Endothelial cell (in vitro differentiated cells): ENCODE results near the gene RPS6KA2. TPM values are rescaled to one million over a fixed set of nuclear protein-coding genes. Genes with fewer than 3 reads are reported as not detected.

ENCODE experiments used
- DNase-seq: peaks from one replicate; pipeline ENCODE4 v3.0.0; 2021; ENCODE audit warnings: low spot score
- H3K27ac Mint-ChIP-seq: one replicate; pipeline ENCODE4 v1.8.0; 2021; ENCODE audit warnings: mixed read lengths, inconsistent platforms; ENCODE audit not compliant: unreplicated experiment
- H3K27me3 Mint-ChIP-seq: one replicate; pipeline ENCODE4 v1.8.0; 2021; ENCODE audit warnings: mild to moderate bottlenecking, moderate library complexity, mixed read lengths, inconsistent platforms; ENCODE audit not compliant: unreplicated experiment
- H3K36me3 Mint-ChIP-seq: one replicate; pipeline ENCODE4 v1.8.0; 2021; ENCODE audit warnings: mild to moderate bottlenecking, low read depth, mixed read lengths, inconsistent platforms; ENCODE audit not compliant: unreplicated experiment
- H3K4me1 Mint-ChIP-seq: one replicate; pipeline ENCODE4 v1.8.0; 2021; ENCODE audit warnings: mild to moderate bottlenecking, mixed read lengths, inconsistent platforms; ENCODE audit not compliant: unreplicated experiment
- H3K4me3 Mint-ChIP-seq: one replicate; pipeline ENCODE4 v1.8.0; 2021; ENCODE audit warnings: mild to moderate bottlenecking, mixed read lengths, inconsistent platforms; ENCODE audit not compliant: unreplicated experiment
- H3K9me3 Mint-ChIP-seq: one replicate; pipeline ENCODE4 v1.8.0; 2021; ENCODE audit warnings: mixed read lengths, inconsistent platforms; ENCODE audit not compliant: unreplicated experiment
- total RNA-seq: library from RNA; stranded (reverse); fragmentation: NEBNext Ultra II Directional; extraction: Animal tissue kit (Norgen Biotek cat#: 25700); gene quantifications from one replicate; pipeline ENCODE4 v1.2.1, GENCODE V29; 2021; ENCODE audit not compliant: unreplicated experiment
- TF ChIP-seq, protein P1 (sequence below): fragments of 200-600 bp; sonication (generic); IDR thresholded peaks from one replicate; pipeline ENCODE4 v1.5.0; 2021; ENCODE audit warnings: antibody characterized with exemption; ENCODE audit not compliant: unreplicated experiment

Gene RPS6KA2
- total RNA-seq, 1 donor from 2014 or later, result 105 TPM

DNA sequence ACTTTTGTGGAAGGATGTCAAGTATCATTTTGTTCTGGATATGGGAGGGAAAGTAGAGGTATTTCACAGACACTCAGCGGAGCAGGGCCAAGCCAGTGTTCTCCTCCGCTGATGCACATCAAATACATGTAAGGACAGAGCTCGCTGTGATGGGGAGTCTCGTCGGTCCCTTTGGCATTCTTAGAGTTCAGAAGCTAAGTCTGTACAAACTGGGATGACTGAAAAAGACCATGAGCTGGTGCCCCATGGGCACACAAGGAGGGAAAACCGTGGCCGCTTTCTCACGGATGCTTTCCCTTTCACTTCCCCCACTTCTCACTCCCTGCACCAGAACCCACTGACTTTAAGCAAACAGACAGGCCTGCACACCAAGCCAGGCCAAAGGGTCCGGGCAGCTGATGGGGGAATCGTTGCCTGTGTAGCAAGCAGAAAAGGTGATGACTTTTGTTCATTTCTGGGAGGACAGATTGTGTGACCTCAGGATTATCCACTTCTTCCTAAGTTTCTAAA is 216.6 kb downstream of the RPS6KA2 start:
- Mint-ChIP-seq H3K36me3 (peaks cover 43% of the 10 kb centered on the region), H3K4me1 (no peaks in the 10 kb centered on the region), H3K27me3 (peaks cover 20% of the 10 kb centered on the region), H3K9me3 (no peaks in the 10 kb centered on the region), H3K27ac (no peak overlapping the region), H3K4me3 (no peak overlapping the region)
- no peak for DNase-seq
- TF ChIP-seq, protein P1, sequence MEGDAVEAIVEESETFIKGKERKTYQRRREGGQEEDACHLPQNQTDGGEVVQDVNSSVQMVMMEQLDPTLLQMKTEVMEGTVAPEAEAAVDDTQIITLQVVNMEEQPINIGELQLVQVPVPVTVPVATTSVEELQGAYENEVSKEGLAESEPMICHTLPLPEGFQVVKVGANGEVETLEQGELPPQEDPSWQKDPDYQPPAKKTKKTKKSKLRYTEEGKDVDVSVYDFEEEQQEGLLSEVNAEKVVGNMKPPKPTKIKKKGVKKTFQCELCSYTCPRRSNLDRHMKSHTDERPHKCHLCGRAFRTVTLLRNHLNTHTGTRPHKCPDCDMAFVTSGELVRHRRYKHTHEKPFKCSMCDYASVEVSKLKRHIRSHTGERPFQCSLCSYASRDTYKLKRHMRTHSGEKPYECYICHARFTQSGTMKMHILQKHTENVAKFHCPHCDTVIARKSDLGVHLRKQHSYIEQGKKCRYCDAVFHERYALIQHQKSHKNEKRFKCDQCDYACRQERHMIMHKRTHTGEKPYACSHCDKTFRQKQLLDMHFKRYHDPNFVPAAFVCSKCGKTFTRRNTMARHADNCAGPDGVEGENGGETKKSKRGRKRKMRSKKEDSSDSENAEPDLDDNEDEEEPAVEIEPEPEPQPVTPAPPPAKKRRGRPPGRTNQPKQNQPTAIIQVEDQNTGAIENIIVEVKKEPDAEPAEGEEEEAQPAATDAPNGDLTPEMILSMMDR, result no peak

DNA sequence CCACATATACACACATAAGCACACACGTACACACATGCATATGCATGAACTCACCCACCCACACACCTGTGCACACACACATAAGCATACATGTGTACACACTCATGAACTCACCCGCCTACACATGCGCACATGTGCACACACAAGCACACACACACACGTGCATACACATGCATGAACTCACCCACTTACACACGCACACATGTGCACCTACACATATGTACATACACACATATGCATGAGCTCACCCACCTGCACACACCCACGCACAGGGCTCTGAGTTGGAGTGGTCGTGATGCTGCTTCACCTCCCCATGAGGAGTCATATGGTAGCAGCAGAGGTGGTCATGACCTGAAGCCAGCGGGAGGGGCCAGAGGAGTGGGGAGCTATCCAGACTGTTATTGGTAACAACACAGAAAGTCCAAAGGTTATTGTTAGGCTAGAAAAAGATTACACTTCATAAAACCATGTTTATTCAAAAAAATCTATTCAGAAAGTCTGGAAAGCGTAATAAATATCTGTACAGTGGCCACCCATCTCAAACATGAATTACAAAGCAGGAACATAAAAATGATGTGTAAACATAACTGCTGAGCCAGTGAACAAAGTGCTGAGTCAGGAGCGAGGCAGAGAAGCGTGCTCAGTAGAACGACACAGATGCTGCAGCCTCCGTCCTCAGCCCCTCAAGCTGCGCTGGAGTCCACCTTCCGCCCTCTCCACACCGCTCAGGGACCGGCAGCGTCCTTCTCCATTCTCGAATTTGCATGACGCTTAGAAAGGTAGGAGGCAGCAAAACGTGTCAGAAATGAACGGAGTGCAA is 217.9 kb downstream of the RPS6KA2 start:
- peak overlapping the region; percentile 22 for H3K4me3 Mint-ChIP-seq
- no peaks in the 10 kb centered on the region for H3K9me3 Mint-ChIP-seq
- TF ChIP-seq, protein P1, result no peak
- H3K27ac Mint-ChIP-seq, result peak overlapping the region; percentile 6
- peaks cover 39% of the 10 kb centered on the region for H3K36me3 Mint-ChIP-seq
- H3K27me3 Mint-ChIP-seq, result peaks cover 20% of the 10 kb centered on the region
- DNase-seq, result no peak
- no peaks in the 10 kb centered on the region for H3K4me1 Mint-ChIP-seq

DNA sequence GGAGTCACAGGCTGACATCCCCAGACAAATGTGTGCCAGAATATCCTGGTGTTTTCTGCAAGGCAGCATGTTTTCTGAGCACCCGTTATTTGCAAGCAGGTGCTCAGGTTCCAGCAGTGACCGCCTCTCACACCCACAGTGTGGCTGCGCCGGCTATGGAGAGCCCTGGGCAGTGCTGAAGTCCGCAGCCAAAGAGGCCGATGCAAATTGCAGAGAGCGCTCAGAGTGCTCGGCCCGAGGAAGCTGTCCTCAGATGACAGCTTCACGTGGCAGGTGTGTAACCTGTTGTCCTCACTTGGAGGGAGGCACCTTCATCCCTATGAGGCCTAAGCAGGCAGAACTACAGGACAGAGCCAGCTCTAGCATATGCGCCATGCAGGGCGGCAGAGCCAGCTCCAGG is 220.9 kb downstream of the RPS6KA2 start:
- H3K4me1 Mint-ChIP-seq, result no peaks in the 10 kb centered on the region
- TF ChIP-seq, protein P1, result no peak
- no peak overlapping the region for H3K4me3 Mint-ChIP-seq
- no peaks in the 10 kb centered on the region for H3K9me3 Mint-ChIP-seq
- peaks cover 28% of the 10 kb centered on the region for H3K36me3 Mint-ChIP-seq
- H3K27me3 Mint-ChIP-seq, result peaks cover 18% of the 10 kb centered on the region
- H3K27ac Mint-ChIP-seq, result no peak overlapping the region
- DNase-seq, result no peak

DNA sequence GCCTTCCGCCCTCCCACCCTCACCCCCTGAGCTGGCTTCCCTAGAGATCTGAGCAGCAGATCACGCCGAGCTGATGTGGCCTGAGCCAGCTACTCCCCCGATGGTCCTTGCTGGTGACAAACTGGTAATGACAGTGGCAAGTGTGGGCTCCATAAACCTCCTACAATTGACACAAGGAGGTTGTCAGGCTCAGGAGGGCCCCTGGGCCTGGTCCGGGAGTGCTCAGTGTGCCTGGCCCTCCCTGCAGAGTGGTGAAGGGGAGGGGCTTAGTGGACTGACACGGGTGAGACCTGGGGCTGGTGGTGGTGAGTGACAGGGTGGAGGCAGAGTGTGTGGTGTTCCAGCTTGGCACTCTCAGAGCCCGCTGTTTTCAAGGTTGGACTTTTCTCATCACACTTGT is 221.7 kb downstream of the RPS6KA2 start:
- Mint-ChIP-seq H3K27me3 (peaks cover 18% of the 10 kb centered on the region), H3K27ac (no peak overlapping the region), H3K9me3 (no peaks in the 10 kb centered on the region), H3K4me3 (no peak overlapping the region), H3K4me1 (no peaks in the 10 kb centered on the region), H3K36me3 (peaks cover 28% of the 10 kb centered on the region)
- TF ChIP-seq, protein P1, result no peak
- DNase-seq, result no peak
